Neural progenitor cell (in vitro differentiated cells): Measurements from ENCODE around the gene DDX11.

Experiments used
- EZH2 ChIP-seq: fragments of 200-600 bp; sonication (generic); IDR thresholded peaks from 2 replicates; pipeline ENCODE4 v1.6.1; 2017; ENCODE audit warnings: antibody characterized with exemption, mild to moderate bottlenecking, moderate library complexity
- TF ChIP-seq, protein P1 (sequence below): fragments of 200-600 bp; sonication (generic); IDR thresholded peaks from 2 replicates; pipeline ENCODE4 v1.5.1; 2017; ENCODE audit warnings: antibody characterized with exemption, mild to moderate bottlenecking

DNA sequence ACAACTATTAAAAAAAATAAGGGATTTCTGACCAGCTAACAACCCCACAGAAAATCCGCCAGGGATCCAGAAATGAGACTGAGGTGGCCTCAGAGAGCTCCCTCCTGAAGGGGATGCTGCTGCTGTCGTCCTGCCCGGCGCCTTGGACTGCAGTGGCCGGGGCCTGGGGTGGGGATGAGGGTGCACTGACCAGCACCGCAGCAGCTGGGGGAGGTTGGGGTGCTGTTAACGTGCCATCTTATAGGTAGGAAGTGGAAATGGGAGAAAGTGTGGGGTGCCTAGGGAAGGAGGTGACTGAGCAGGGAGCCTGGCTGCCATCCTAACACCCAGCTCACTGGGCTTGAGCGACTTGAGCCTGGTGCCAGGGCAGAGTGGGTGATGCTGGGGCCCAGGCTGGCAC is 32.0 kb downstream of the DDX11 start:
- TF ChIP-seq, protein P1, sequence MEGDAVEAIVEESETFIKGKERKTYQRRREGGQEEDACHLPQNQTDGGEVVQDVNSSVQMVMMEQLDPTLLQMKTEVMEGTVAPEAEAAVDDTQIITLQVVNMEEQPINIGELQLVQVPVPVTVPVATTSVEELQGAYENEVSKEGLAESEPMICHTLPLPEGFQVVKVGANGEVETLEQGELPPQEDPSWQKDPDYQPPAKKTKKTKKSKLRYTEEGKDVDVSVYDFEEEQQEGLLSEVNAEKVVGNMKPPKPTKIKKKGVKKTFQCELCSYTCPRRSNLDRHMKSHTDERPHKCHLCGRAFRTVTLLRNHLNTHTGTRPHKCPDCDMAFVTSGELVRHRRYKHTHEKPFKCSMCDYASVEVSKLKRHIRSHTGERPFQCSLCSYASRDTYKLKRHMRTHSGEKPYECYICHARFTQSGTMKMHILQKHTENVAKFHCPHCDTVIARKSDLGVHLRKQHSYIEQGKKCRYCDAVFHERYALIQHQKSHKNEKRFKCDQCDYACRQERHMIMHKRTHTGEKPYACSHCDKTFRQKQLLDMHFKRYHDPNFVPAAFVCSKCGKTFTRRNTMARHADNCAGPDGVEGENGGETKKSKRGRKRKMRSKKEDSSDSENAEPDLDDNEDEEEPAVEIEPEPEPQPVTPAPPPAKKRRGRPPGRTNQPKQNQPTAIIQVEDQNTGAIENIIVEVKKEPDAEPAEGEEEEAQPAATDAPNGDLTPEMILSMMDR = no peak
- no peak for TF ChIP-seq EZH2
